HG02840 (cell line): ENCODE measurements around the gene SLC24A4.

Experiments
- ATAC-seq: cut with Tn5 transposase; IDR thresholded peaks from one replicate; pipeline ENCODE4 v1.9.1; 2021; ENCODE audit warnings: mild to moderate bottlenecking, moderate library complexity, moderate number of reproducible peaks; ENCODE audit not compliant: unreplicated experiment, low FRiP score

Gene SLC24A4

DNA sequence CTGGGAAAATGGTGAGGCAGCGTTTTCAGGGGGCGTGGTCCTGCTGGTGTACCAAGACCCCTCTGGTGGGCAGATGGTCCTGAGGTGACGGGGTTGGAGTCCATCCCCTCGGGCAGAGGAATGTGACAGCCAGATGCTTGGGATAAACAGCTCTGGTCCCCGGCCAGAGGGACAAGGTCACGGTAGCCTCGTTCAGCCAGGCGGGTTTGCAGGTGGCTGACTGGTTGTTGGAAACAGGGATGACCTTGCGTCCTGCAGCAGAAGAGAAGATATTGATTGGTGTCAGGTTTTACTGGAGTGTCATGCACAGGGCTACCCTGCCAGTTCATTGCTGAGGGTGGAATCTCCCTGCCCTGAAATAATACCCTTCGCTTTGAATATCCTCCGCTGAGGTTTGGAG is 43.3 kb downstream of the SLC24A4 start:
- ATAC-seq, result no peak

DNA sequence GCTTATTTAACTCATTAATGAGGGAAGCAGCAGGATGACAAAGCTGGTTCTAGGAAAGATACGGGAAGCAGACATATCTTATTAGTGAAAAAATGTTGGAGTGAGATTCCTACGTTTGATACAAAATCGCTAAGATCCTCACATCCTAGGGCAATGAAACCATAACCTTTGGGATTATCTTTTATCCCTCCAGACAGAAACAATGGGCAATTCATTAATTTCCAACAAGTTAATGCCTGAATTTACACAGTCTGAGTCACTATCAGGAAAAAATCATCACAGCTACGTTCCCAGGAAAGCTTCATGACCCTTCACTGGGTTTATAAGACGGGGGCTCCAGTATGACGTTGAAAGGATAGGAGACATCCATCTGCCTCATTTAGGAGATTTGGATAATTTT is 45.0 kb downstream of the SLC24A4 start:
- ATAC-seq, result no peak

DNA sequence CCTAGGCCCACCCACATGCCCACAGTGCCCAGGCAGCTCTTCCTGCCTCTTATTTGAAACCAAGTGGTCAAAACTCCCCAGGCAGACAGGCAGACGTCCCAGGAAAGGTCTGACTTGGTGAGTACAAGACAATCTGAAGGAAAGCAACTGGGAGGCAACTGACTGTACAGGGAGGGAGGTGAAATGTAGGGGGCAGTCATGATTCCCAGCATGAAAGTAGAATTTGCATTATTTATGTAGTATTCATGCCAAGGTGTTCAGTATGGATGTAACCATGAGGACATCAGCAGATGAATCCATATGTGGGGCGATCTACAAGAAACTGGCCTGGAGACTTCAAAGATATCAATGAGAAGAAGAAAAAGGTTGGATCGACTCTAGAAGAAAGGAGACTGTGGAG is 46.1 kb downstream of the SLC24A4 start:
- ATAC-seq, result no peak

DNA sequence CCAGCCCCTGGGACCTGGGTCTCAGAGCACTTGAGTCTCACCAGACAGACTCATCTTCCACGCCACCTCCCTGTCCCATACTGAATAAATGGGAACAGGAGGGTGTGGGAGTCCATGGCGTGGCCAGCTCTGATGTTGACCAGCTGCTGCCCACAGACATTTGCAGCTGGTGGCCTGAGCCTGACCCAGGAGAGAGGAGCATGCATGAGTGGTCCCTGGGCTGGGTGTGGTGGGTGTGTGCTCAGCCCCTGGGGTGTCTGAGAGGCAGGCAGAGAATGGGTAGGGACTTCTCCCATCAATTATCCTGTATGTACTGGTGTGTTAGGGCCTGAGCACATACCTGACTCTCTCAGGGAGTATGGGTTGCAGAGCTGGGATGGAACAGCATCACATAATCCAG is 49.3 kb downstream of the SLC24A4 start:
- no peak for ATAC-seq

DNA sequence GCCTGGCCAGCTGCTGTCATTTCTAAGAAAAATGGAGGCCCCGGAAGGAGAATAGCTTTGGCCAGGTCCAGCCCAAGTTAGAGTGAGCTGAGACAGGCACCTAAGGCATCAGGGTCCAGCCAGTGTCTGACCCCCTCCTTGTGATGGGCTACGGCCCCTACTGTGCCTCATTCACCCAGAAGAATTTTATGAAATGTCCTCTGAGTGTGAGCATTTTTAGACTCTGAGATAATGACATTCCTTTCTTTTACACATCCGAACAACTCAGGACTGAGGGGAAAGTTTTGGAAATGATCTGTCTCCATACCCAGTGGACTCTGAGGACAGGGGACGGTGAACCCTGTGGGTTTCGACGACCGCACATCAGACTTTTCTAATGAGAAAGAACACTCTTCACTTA is 50.4 kb downstream of the SLC24A4 start:
- no peak for ATAC-seq

DNA sequence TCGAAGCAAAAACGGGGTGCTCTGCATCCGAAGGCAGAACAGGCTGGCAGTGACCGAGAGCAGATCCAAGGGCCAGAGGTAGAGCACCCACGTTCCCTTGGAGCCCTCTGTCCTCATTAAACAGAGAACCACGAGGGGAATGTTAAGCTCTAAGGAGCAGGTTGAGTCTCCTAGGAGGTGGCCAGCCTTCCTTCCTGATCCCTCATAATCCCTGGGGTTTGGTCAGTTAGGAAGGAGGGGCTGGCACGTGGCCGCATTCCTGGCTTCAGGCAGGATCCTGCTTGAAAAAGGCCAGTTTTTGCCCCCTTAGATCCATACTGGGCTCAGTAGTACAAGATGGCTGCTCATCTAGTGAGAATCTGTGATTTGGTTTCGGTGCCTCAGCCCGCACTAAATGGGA is 57.2 kb downstream of the SLC24A4 start:
- ATAC-seq, result no peak

DNA sequence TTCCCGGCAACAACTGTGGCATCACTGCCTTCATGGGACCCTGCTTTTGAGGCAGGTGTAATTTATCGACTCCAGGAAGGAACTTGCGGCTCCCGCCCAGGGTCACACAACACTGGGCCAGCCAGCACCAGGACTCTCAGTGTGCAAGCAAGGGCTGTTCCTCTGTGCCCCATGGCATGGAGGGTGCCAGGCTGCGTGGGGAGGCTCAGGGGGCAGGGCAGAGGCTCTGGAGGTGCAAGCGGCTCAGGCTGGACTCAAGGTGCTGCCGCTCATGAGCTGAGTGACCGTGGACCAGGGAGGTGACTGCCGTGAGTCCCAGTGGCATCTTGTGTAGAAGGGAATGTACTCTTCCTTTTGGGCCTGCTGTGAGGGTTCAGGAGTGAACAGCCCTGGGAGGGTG is 57.6 kb downstream of the SLC24A4 start:
- no peak for ATAC-seq

DNA sequence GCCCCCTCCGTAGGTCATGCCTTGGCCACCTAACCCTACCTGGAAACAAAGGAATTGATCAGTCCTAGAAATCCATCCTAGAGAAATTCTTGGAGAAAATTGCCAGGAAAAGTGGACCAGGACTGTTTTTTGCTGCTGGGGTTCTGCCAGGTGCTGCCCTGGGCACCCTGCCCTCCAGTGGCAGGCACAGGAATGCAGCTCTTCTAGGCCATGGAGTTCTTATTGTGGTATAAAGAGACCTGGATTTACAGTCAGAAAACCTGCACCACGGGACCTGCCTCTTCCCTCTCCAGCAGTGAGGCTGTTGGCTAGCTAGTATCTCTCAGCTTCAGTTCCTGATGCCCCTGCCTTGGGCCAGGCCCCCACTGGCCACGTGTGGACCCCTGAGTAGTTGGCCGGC is 59.7 kb downstream of the SLC24A4 start:
- ATAC-seq, result no peak

DNA sequence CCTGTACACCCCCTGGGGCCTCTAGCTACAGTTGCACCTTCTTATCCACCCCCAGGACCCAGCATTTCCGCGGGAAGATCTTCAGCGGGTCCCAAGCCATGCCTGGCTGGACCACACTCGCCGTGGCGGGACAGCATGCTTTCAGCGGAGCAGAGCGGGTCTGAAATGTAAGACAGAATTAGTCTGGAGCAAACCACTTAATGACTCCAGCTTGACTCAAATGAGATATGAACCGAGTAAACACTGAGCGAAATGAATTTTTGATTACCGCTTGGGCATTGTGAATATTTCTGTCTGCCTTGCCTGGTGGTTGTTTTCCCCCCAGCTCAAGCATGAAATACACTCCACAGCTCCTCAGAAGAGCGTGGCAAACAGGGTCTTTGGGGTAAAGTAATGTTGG is 60.8 kb downstream of the SLC24A4 start:
- no peak for ATAC-seq

DNA sequence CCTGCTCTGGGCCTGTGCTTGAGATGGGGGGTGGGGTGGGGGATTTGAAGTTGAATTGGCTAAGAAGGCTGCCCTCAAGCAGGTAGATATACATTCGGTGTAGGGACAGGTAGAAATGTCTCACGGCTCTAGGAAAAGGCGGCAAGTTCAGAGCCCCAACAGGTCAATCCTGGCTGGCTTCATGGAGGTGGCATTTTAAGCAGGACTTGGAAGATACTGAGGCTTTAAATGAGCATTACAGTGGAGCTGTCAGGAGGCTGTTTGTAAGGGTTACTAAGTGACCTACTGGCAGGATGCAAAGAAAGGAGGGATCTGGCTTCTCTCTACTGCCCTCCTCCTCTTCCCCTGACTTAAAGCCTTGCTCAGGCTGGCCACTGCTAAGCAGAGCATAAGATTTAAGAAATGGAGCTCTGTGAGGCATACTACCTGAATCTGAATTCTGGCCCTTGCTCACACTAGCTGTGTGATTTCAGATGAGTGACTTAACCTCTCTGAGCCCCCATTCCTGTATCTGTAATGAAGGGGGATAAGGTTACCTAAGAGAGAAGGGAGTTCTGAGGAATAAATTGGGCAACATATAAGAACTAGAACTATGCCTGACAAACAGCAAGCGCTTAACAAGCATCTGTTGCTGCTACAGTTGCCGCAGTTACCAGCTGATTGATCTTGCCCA is 61.6 kb downstream of the SLC24A4 start:
- no peak for ATAC-seq

DNA sequence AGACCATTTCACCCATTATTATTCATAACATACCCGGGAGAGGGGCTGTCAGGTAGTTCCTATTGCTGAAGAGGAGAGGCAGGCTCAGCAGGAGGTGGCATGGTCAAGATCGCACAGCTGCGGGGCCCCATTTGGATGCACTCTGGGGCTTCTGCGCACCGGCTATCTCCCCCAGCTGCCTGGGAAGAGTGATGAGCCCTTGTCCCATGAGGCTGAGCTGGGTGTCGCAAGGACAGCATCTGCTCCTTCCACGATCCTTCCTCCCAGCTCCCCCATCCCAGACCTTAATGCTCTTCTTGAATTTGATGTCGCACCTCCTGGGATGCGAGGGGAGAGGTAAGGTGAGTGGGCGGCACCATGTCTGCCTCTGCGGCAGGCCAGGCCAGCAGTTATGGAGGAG is 62.6 kb downstream of the SLC24A4 start:
- no peak for ATAC-seq

DNA sequence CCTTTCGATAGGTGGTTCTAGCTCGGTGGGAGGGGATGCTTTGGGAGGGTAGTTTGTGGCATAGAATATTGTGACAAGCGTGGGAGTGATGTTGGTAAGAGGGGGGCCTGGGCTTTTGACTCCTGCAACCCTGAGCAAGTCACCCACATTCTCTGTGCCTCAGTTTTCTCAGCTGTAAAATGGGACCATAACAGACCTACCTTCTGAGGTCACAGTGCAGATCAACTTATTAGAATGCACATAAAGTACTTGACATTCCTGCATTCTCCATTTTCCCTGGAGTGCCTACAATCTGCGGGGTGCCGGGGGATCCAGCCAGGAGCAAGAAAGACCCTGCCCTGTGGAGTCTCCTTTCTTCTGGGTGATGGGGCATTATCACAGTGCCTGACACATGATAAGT is 63.2 kb downstream of the SLC24A4 start:
- no peak for ATAC-seq

DNA sequence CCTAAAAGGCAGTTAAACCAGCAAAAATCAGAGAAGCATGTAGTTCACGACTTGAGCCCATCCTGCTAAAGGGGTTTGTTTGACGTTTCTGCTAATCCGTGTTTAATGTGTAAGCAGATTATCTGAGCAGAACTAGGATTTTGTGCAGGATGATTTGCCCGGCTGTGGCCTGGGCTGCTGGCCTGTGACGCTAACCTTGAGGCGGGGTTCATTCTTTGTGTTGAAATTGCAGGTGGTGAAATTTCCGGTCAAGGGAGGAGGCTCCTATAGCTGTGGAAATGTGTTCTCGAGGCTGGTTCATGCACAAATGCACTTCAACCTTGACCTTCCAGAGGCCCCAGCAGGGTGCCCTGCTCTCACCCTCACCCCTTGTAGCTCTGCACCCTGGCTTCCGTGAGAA is 63.7 kb downstream of the SLC24A4 start:
- no peak for ATAC-seq

DNA sequence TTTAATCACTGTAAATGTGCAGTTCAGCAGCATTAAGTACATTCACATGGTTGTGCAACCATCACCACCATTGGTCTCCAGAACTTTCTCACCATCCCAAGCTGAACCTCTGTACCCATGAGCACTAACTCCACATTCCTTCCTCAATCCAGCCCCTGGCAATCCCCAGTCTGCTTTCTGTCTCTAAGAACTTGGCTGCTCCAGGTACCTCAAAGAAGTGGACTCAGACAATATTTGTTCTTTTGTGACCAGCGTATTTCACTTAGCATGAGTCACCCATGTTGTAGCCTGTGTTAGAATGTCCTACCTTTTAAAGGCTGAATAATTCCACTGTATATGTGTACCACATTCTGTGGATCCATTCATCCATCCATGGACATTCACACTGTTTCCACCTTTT is 64.6 kb downstream of the SLC24A4 start:
- ATAC-seq, result no peak

DNA sequence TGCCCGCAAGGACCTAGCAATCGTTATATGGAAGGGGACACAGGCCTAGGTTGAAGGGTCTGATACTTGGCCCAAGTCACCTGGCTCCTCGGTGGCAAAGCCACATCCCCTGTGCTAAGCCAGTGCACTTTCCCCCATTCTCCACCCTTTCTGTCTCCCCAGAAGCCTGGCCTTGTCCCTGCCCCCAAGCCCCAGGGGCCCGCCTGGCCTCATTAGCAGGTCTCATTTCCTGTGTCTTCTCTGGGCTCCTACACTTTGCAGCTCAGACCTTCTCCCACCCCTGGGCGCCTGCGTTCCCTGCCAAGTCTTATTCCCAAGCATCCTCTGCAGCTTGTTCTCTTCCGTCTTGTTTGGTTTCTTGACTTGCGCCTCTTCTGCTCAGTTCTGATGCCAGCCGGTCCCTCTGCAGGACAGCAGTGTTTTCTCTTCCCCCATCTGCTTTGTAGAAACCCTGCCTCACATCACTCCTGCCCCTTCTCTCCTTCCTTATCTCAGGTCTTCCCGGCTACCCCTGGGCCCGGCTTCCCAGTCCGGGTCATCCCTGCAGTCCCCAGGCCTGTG is 66.7 kb downstream of the SLC24A4 start:
- ATAC-seq, result no peak

DNA sequence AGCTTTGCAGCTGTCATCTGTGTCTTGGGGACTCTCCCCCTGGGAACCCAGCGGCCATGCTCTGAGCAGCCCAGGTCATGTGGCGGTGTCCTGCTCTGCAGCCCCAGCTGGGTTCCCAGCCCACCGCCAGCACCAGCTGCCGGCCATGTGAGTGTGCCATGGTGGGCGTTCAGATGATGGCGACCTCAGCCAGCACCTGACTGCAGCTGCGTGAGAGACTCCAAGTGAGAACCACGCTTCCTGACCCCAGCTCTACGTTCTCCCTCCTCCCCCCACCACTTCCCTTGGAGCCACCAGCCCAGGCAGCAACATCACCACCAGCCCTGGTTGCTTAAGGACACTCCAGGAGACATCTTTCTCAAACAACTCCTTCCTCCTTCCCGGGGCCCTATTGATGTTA is 68.8 kb downstream of the SLC24A4 start:
- ATAC-seq, result no peak

DNA sequence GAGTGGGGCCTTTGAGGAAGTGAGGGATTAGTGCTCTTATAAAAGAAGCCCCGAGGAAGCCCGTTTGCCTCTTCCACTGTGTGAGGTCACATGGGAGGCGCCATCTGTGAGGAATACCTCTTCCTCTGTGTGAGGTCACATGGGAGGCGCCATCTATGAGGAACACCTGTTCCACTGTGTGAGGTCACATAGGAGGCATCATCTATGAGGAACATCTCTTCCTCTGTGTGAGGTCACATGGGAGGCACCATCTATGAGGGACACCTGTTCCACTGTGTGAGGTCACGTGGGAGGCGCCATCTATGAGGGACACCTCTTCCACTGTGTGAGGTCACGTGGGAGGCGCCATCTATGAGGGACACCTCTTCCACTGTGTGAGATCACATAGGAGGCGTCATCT is 69.7 kb downstream of the SLC24A4 start:
- no peak for ATAC-seq

DNA sequence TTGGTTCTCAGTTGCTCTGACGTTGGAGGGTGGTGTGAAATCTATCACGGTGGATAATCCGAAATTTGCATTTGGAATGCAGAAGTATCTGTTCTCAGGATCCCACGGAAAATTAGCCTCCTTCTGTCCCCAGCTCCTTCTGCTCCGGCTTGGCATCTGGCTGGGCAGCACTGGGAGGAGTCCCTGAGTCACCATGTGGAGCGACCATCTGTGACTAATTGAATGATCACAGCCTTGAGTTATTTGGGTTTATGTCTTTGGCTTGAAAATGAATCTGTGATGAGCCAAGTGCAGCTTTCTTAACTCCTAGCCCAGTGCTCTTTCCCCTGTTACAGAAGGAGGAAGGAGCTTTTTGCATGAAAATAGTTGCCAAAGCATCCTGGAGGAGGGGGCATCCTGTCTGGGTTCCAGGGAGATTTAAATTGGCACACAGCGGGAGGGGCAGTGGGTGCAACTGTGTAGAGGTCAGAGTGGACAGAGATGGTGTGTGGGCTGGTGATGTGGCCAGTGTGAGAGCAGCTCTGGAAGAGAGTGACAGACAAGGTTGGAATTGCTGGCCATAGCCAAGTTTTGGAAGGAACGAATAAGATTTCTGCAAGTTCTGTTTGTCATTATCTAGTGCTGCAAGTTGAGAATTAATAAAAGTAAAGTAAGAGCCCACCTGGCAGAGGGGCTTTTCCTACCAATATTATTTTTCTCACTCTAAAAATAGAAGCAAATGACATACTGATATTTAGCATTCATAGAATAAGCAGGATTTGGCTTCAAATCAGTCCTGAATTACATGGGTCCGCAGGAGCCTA is 74.4 kb downstream of the SLC24A4 start:
- ATAC-seq, result no peak

DNA sequence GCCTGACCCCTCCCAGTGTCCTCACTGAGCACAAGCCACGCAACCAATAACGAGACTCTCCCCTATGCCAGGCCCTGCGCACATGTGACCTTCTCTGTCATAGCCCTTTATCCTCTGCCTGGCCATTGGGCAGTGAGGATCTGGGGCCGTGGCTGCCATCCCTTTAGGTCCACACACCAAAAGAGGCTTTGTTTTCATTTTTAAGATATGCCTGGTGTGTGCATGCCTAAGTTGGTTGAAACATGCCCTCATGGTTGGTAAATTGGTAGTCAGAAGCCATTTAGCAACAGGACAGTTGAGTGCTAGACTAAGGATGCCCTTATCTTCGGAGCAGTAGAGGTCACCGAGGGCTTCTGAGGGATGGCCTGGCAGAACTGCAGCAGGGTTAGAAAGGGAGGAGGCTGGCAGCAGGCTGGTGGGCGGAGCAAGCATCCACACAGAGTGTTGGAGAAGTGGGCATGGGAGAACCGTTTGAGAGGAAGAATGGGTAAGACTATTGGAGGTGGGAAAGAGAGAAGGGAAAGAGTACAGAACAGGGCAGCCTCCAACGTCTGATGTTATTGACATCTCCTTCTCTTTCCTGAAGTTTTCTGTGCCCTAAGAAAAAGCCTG is 75.1 kb downstream of the SLC24A4 start:
- no peak for ATAC-seq

DNA sequence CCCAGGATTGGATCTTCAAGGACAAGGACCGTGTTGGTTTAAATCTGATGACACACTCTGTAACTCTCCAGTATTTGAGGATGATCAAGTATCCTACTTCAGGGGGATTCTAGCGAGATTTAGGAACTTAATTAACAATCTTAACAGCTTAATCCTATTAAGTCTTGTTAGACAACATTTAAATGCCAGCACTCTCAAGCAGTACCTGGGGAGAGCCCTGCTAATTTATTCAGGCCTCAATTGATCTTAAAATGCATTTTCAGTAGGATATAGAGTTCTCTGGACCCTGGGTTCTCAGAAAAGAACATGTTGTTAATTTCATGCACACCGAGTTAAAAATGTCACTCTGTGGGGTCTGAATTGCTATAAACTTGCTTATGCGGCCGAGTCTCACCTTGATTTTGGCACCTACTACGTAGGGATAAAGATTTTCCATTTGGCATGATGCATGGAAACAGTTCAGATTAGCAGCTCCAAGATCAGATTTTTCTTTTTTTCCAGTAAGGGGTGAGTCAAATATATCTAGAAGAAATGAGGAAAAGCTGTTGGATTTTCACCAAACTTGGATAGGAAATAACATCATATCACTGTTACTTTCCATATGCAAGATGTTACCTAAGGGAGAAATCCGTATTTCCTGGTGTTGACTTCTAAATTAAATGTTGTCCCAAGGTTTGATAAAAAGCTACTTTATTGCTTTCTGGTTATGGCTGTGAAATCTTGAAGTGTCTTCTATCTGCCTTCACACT is 76.1 kb downstream of the SLC24A4 start:
- no peak for ATAC-seq
